ENCODE results near the gene SMKR1. TPM values are rescaled to one million over a fixed set of nuclear protein-coding genes. Genes with fewer than 3 reads are reported as not detected.

The SMKR1 gene
- total RNA-seq, 2 experiments from 2014 or later = 2.6 to 3.6 TPM

GRCh38 chr7:129464194-129464593, 38.1 kb upstream of the SMKR1 start:
- POLR2A ChIA-PET = no interaction called here
- no peaks in the 10 kb centered on the region for H3K4me1 Mint-ChIP-seq (ENCODE audit: low read depth)
- intact Hi-C loops (cut with micrococcal nuclease) = no loop called here

GRCh38 chr7:129465080-129465479, 37.3 kb upstream of the SMKR1 start:
- Mint-ChIP-seq H3K27ac (no peak overlapping the region), H3K36me3 (ENCODE audit: low read depth) (peaks cover 6% of the 10 kb centered on the region), H3K27me3 (no peaks in the 10 kb centered on the region), H3K4me3 (no peak overlapping the region), H3K9me3 (no peaks in the 10 kb centered on the region), H3K4me1 (ENCODE audit: low read depth) (no peaks in the 10 kb centered on the region)
- DNase-seq = no peak
- ChIA-PET POLR2A (interaction anchor here (0.6 kb wide), 1 partner anchor 1428 kb away, joined by 3 read pairs; no protein-coding TSS in a partner anchor), CTCF (interaction anchor here (1.0 to 2.3 kb wide), 7 partner anchors 63 to 254 kb away, joined by 3 to 7 read pairs (median 4); no protein-coding TSS in a partner anchor)
- no peak for TF ChIP-seq CTCF (IDR thresholded peaks at IDR 0.05)
- ATAC-seq = no peak
- intact Hi-C loops (cut with micrococcal nuclease) = no loop called here

More at GRCh38 chr7:129464194-129464593, 38.1 kb upstream of the SMKR1 start:
- no peaks in the 10 kb centered on the region for H3K27me3 Mint-ChIP-seq
- CTCF ChIA-PET = interaction anchor here (1.2 to 2.3 kb wide), 5 partner anchors 62 to 246 kb away, joined by 3 to 7 read pairs (median 6); no protein-coding TSS in a partner anchor
- TF ChIP-seq CTCF (IDR thresholded peaks at IDR 0.05) = no peak
- peaks cover 6% of the 10 kb centered on the region for H3K36me3 Mint-ChIP-seq (ENCODE audit: low read depth)
- H3K9me3 Mint-ChIP-seq = no peaks in the 10 kb centered on the region
- ATAC-seq = no peak
- DNase-seq = no peak
- H3K4me3 Mint-ChIP-seq = no peak overlapping the region
- H3K27ac Mint-ChIP-seq = no peak overlapping the region

GRCh38 chr7:129466796-129467195, 35.5 kb upstream of the SMKR1 start:
- intact Hi-C loops (cut with micrococcal nuclease) = no loop called here
- POLR2A ChIA-PET = no interaction called here
- H3K27ac Mint-ChIP-seq = no peak overlapping the region
- no peak for ATAC-seq
- no peaks in the 10 kb centered on the region for H3K9me3 Mint-ChIP-seq
- H3K27me3 Mint-ChIP-seq = no peaks in the 10 kb centered on the region
- CTCF ChIA-PET = no interaction called here
- H3K4me1 Mint-ChIP-seq (ENCODE audit: low read depth) = peaks cover 4% of the 10 kb centered on the region
- H3K36me3 Mint-ChIP-seq (ENCODE audit: low read depth) = peaks cover 6% of the 10 kb centered on the region
- H3K4me3 Mint-ChIP-seq = no peak overlapping the region
- no peak for DNase-seq
- no peak for TF ChIP-seq CTCF (IDR thresholded peaks at IDR 0.05)

GRCh38 chr7:129468087-129468486, 34.2 kb upstream of the SMKR1 start:
- H3K4me1 Mint-ChIP-seq (ENCODE audit: low read depth) = peaks cover 4% of the 10 kb centered on the region
- POLR2A ChIA-PET = no interaction called here

More at GRCh38 chr7:129468087-129468486, 34.2 kb upstream of the SMKR1 start:
- no peaks in the 10 kb centered on the region for H3K9me3 Mint-ChIP-seq
- H3K27ac Mint-ChIP-seq = no peak overlapping the region
- intact Hi-C loops (cut with micrococcal nuclease) = no loop called here
- ATAC-seq (no peak), DNase-seq (no peak)
- TF ChIP-seq CTCF (IDR thresholded peaks at IDR 0.05) = no peak
- CTCF ChIA-PET = interaction anchor here (0.7 to 7.8 kb wide), 5 partner anchors 66 to 250 kb away, joined by 3 to 141 read pairs (median 20); no protein-coding TSS in a partner anchor
- H3K36me3 Mint-ChIP-seq (ENCODE audit: low read depth) = peaks cover 6% of the 10 kb centered on the region
- no peak overlapping the region for H3K4me3 Mint-ChIP-seq
- no peaks in the 10 kb centered on the region for H3K27me3 Mint-ChIP-seq

All from activated CD8-positive, alpha-beta T cell treated with anti-CD3 and anti-CD28 coated beads for 36 hours (primary cell).